ENCODE results near the gene FOXL2NB. TPM values are rescaled to one million over a fixed set of nuclear protein-coding genes. Genes with fewer than 3 reads are reported as not detected.

FOXL2NB gene
- polyA plus RNA-seq, 12 donors: 0.07 to 0.26 (median 0.10) TPM; not detected in 8

DNA sequence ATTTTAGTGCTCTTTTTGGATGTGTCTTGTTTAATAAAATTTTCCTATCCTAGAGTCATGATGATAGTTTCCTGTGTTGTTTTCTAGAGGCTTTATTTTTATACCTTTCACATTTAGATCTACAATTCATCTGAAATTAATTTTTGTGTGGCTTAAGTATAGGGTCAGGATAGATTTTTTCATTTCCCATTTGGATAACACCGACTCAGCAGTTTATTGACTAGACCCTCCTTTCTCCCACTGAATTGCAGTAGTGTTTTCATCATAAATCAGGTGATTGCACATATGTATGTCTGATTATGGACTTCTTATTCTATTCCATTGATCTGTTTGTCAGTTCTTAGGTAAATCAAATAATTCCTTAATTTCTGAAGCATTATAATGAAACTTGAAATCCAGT is 48.7 kb downstream of the FOXL2NB start:
- DNase-seq: no peak

Other genes starting within 250 kb of the FOXL2NB start
- gene PIK3CB, start 112.3 kb upstream of the FOXL2NB start, polyA plus RNA-seq (ENCODE audit: insufficient read length in 12 of 12): 10 to 100 TPM in 10 of 12 donors, 1 to 10 TPM in 1, not detected in 1; 9.6 to 16.9 (median 12.7) TPM
- under 1 TPM in 3 of 12 donors, not detected in 9; 0.05 to 0.14 (median 0.06) TPM for gene FOXL2, start 80 bp upstream of the FOXL2NB start, polyA plus RNA-seq (ENCODE audit: insufficient read length in 12 of 12)
- not detected for gene PRR23A, start 59.1 kb downstream of the FOXL2NB start, polyA plus RNA-seq (ENCODE audit: insufficient read length in 12 of 12)
- gene PRR23B, start 73.7 kb downstream of the FOXL2NB start, polyA plus RNA-seq (ENCODE audit: insufficient read length in 12 of 12): not detected
- gene PRR23C, start 97.7 kb downstream of the FOXL2NB start, polyA plus RNA-seq (ENCODE audit: insufficient read length in 12 of 12): under 1 TPM in 1 of 12 donors, not detected in 11; 0.07 TPM